GM19240 (cell line): ENCODE results near the gene GP9.
"Not testable (repeated sequence)": the region's sequence is repeated elsewhere in the genome, so short reads cannot be mapped to it uniquely, and the experiment has no call there.

ENCODE experiments used
- DNase-seq: peaks from one replicate; pipeline ENCODE4 v3.0.0; 2011; ENCODE audit warnings: low spot score; ENCODE audit not compliant: insufficient read length

Gene GP9

DNA sequence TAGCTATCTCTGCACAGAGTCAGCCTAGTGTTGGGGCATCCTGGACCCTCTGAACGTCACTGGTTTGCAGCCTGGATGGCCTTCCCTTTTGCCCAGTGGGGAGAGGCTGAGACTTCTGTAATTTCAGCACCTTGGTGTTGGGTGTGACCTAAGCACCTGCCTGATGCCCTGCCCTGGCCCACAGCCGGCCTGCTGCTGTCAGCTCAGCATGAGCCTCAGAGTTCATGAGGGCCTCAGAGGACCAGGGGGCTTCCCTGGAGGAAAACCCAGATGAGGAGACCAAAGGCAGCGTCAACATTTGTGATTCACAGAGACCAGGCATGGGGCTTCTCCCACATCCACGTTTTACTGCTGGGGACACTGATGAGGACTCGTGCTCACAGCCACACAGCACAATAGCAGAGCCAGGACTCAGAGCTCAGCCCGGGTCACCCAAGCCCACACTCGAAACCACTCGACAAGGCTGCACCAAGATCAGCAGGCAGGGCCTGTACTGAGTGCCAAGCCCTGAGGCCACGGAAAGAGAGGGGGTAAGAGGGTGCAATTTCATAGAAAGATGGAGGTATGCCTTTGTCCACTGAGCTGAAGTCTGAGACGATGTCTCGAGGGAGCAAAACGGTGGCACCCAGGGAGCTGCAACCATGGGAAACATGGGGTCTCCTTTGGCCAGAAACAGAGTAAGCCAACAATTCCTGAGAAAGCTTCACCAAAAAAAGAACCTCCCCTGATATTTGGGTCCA, 9.9 kb upstream of the GP9 start:
- DNase-seq: no peak

DNA sequence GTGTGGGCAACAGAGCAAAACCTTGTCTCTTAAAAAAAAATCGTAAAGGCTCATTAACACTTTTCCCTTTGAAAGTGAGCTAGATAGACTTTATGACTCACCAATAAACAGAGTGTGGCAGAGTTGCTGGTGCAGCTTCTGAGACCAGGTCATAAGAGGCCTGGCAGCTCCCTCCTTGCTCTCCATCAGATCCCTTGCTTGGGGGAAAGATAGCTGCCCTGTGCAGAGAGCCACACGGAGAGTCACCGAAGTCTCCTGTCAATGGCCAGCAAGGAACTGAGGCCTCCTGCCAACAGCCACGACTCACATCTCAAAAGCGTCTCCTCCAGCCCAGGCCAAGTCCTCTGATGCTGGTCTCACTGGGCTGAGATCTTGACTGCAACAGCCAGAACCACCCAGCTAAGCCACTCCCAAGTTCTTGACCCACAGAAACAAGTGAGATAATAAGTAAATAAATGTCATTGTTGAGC, 8.7 kb upstream of the GP9 start:
- no peak for DNase-seq

DNA sequence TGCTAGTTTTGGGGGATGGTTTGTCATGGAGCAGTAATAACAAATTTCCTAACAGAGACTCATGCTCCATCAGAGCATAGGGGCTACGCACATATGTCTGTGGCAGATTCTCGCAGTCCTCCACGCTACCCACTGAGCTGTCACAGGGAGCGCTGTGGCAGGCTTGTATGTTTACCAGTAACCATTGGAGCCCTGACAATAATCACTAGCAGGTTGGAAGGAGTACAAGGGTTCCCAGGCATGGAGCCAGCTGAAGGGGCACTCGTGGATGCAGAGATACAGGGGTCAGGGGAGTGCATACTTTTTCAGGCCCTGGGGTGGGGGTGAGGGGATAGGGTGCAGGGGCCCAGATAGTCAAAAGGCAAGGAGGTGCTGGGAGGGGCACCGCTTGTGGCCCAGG, 7.9 kb upstream of the GP9 start:
- DNase-seq: no peak

- DNase-seq: no peak
These were observed 5.9 kb upstream of the GP9 start for GRCh38 chr3:129054605-129055104.

- no peak for DNase-seq
These were observed 4.0 kb upstream of the GP9 start for GRCh38 chr3:129056451-129057173.

- DNase-seq: no peak
These were observed 3.3 kb upstream of the GP9 start for GRCh38 chr3:129057249-129057648.

GRCh38 chr3:129058441-129059200, 2.0 kb upstream of the GP9 start:
- DNase-seq: no peak

DNA sequence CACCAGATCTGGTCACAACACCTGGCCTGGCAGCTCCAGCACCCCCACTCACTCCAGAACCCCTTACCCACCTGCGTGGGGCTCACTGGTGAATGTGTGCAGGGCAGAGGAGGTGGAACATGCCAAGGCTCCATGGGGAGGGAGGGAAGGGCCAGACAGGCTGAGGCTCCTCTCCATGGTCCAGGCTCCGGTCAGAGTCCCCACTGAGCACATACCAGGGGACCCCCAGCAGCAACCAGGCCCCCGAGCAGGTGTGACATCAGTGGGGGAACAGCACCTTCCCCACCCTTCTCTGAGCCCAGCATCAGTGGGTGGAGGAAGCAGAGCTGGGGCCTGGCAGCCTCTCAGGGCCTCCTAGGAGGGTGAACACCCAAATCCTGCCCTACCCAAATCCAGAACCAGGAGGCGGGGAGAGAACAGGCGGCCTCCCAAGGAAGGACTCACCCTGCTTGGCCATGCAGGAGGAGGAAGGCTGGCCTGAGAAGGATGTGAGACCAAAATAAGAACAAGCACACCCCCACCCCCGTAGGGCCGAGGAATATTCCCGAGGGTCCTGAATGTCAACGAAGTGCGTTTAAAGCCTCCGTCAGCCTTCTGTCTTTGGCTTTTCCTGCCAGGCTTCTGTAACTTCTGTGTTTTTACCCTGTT, 1.1 kb upstream of the GP9 start:
- DNase-seq: no peak

GRCh38 chr3:129061023-129061887, 676 bp downstream of the GP9 start:
- DNase-seq: no peak

DNA sequence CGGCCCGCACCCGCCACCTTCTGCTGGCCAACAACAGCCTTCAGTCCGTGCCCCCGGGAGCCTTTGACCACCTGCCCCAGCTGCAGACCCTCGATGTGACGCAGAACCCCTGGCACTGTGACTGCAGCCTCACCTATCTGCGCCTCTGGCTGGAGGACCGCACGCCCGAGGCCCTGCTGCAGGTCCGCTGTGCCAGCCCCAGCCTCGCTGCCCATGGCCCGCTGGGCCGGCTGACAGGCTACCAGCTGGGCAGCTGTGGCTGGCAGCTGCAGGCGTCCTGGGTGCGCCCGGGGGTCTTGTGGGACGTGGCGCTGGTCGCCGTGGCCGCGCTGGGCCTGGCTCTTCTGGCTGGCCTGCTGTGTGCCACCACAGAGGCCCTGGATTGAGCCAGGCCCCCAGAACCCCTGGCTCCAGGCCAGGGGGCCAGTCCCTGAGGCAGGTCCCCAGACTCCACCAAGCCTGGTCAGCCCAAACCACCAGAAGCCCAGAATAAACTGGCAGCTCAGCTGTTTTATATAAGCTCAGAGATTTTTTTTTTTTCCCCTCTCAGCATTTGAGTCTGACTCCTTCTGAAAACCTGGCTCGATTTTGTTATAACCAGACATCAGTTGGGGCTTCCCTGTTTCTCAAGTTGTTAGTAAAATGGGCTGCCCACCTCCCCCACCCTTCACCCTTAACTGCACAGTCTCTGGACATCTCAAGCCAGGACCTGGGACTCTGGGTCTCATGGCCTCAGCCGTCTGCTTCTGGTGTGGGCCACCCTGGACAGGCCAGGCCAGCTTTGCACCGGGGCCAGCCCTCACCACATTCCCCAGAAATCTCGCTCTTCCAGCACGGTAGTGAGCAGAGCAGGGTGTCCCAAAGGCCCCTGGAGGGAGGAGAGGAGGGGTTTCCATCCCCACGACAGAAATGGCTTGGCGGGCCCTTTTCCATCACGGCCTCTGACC, 1.6 kb downstream of the GP9 start:
- DNase-seq: no peak

- DNase-seq: no peak
These were observed 2.6 kb downstream of the GP9 start for GRCh38 chr3:129063091-129063640.

- no peak for DNase-seq
These were observed 3.4 kb downstream of the GP9 start for GRCh38 chr3:129063841-129064482.

- DNase-seq: no peak
These were observed 4.6 kb downstream of the GP9 start for GRCh38 chr3:129065016-129065719.

GRCh38 chr3:129065720-129066073, 5.1 kb downstream of the GP9 start:
- no peak for DNase-seq

DNA sequence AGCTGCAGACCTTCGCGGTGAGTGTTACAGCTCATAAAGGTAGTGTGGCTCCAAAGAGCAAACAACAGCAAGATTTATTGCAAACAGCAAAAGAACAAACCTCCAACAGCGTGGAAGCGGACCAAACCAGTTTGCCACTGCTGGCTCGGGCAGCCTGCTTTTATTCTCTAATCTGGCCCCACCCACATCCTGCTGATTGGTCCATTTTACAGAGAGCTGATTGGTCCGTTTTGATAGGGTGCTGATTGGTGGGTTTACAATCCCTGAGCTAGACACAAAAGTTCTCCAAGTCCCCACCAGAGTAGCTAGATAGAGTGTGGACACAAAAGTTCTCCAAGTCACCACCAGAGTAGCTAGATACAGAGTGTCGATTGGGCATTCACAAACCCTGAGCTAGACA, 7.1 kb downstream of the GP9 start:
- not testable (repeated sequence) for DNase-seq

GRCh38 chr3:129068291-129068886, 7.8 kb downstream of the GP9 start:
- no peak for DNase-seq

DNA sequence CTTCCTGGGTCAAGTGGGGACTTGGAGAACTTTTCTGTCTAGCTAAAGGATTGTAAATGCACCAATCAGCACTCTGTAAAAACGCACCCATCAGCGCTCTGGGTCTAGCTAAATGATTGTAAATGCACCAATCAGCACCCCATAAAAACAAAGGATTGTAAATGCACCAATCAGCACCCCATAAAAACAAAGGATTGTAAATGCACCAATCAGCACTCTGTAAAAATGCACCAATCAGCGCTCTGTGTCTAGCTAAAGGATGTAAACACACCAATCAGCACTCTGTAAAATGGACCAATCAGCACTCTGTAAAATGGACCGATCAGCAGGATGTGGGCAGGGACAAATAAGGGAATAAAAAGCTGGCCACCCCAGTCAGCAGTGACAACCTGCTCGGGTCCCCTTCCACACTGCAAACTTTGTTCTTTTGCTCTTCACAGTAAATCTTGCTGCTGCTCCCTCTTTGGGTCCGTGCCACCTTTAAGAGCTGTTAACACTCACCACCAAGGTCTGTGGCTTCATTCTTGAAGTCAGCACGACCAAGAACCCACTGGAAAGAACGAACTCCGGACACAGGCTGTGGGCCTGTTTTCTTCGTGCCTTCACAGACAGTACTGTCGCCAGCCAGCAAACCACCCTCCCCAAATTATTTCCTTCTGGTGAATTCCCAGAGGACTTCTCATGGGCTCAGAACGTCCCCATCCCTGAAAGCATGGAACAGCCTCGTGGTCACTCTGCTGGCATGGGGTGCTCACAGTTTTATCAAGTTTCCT, 8.9 kb downstream of the GP9 start:
- not testable (repeated sequence) for DNase-seq
